Measurements from ENCODE around the gene RTEL1. TPM values are rescaled to one million over a fixed set of nuclear protein-coding genes. Genes with fewer than 3 reads are reported as not detected.

RTEL1 gene
- 51.3 TPM for total RNA-seq

GRCh38 chr20:63657937-63658748, at the start of gene RTEL1:
RTEL1 (plus strand) TSS chr20:63658312; CDS start chr20:63659403, 1,091 bp downstream.

GRCh38 chr20:63626424-63627128, 31.5 kb upstream of the RTEL1 start, which contains the start of gene GMEB2:
GMEB2 (minus strand) TSS chr20:63627101; CDS start chr20:63619397, 7,704 bp downstream.

GRCh38 chr20:63653041-63653973, 4.8 kb upstream of the RTEL1 start, which contains the start of gene STMN3:
STMN3 (minus strand) TSS chr20:63653424; CDS start chr20:63653345, 79 bp downstream.

GRCh38 chr20:63696628-63697356, 38.7 kb downstream of the RTEL1 start, which contains the start of gene TNFRSF6B:
TNFRSF6B (plus strand) TSS chr20:63696652; CDS start chr20:63696768, 116 bp downstream.

GRCh38 chr20:63707558-63708300, 49.6 kb downstream of the RTEL1 start, which contains the start of the genes ARFRP1 and ZGPAT:
ARFRP1 (minus strand) TSS chr20:63707976; CDS start chr20:63707091, 885 bp downstream.
ZGPAT (plus strand) TSS chr20:63708039; CDS start chr20:63708581, 542 bp downstream.

GRCh38 chr20:63735859-63736718, 78.0 kb downstream of the RTEL1 start, which contains the start of gene LIME1:
LIME1 (plus strand) TSS chr20:63736664; CDS start chr20:63737550, 886 bp downstream.

GRCh38 chr20:63739130-63740069, 81.3 kb downstream of the RTEL1 start, which contains the start of gene SLC2A4RG:
SLC2A4RG (plus strand) TSS chr20:63739776; CDS start chr20:63739913, 137 bp downstream.

Other genes starting within 250 kb of the RTEL1 start
- gene KCNQ2, start 185.7 kb upstream of the RTEL1 start, total RNA-seq = 31.6 TPM
- 87.6 TPM for gene EEF1A2, start 159.2 kb upstream of the RTEL1 start, total RNA-seq
- gene PPDPF, start 137.5 kb upstream of the RTEL1 start, total RNA-seq = 104 TPM
- gene PTK6, start 120.9 kb upstream of the RTEL1 start, total RNA-seq = 1.3 TPM
- not detected for gene SRMS, start 110.6 kb upstream of the RTEL1 start, total RNA-seq
- 1.0 TPM for gene FNDC11, start 104.2 kb upstream of the RTEL1 start, total RNA-seq
- 25.6 TPM for gene HELZ2, start 84.1 kb upstream of the RTEL1 start, total RNA-seq
- 10.9 TPM for gene GMEB2, start 31.2 kb upstream of the RTEL1 start, total RNA-seq
- 51.6 TPM for gene STMN3, start 4.9 kb upstream of the RTEL1 start, total RNA-seq
- gene TNFRSF6B, start 38.3 kb downstream of the RTEL1 start, total RNA-seq = 5.4 TPM
- gene ARFRP1, start 49.7 kb downstream of the RTEL1 start, total RNA-seq = 39.7 TPM
- gene ZGPAT, start 49.7 kb downstream of the RTEL1 start, total RNA-seq = 31.1 TPM
- 16.5 TPM for gene LIME1, start 78.4 kb downstream of the RTEL1 start, total RNA-seq
- gene SLC2A4RG, start 81.5 kb downstream of the RTEL1 start, total RNA-seq = 32.0 TPM
- gene ZBTB46, start 173.0 kb downstream of the RTEL1 start, total RNA-seq = 12.1 TPM
- not detected for gene ABHD16B, start 203.2 kb downstream of the RTEL1 start, total RNA-seq
- gene TPD52L2, start 207.0 kb downstream of the RTEL1 start, total RNA-seq = 69.2 TPM
- gene DNAJC5, start 236.8 kb downstream of the RTEL1 start, total RNA-seq = 55.5 TPM

All from camera-type eye (tissue), 1 donor.